IPS-20b (cell line): ENCODE results near the gene ADAMTS3.

ENCODE experiments used
- H3K27ac ChIP-seq: one replicate; pipeline ENCODE4 v1.5.1; 2013; ENCODE audit warnings: low read length
- H3K27me3 ChIP-seq: 2 replicates; pipeline ENCODE4 v1.6.1; 2013; ENCODE audit warnings: mild to moderate bottlenecking, low read length, inconsistent platforms; ENCODE audit not compliant: insufficient read depth
- H3K36me3 ChIP-seq: 2 replicates; pipeline ENCODE4 v1.6.1; 2013; ENCODE audit warnings: low read depth, mild to moderate bottlenecking, inconsistent platforms, low read length, moderate library complexity; ENCODE audit not compliant: insufficient read depth
- H3K4me1 ChIP-seq: 2 replicates; pipeline ENCODE4 v1.6.1; 2013; ENCODE audit warnings: mild to moderate bottlenecking, control low read depth, inconsistent platforms, low read length, moderate library complexity; ENCODE audit not compliant: insufficient read depth
- H3K4me3 ChIP-seq: 2 replicates; pipeline ENCODE4 v1.5.1; 2013; ENCODE audit warnings: mild to moderate bottlenecking, low read length, inconsistent platforms
- H3K9ac ChIP-seq: 2 replicates; pipeline ENCODE4 v1.6.1; 2013; ENCODE audit warnings: low read depth, mild to moderate bottlenecking, inconsistent platforms, low read length, moderate library complexity
- H3K9me3 ChIP-seq: 2 replicates; pipeline ENCODE4 v1.6.1; 2013; ENCODE audit warnings: mild to moderate bottlenecking, low read depth, low read length, inconsistent platforms; ENCODE audit not compliant: insufficient read depth

The ADAMTS3 gene

DNA sequence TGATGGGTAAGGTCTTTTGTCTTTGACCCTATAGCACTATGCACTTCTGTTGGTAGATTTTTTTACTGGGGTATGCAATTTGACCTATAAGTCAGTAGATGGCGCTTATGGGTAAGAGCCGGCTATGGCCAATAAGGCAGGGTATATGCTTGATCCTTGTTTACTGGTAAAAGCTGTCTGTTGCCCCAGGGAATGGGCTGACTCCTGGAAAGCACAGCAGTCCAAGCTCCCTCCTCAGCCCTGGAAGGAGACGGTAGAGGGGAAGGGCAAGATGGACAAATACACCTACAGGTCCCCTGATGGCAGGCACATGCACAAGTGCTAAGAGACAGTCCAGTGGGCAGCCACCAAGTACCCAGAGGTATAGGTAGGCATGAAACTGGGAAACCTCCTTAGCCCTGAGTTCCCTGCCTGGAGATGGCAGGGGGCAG lies 63.7 kb downstream of the ADAMTS3 start:
- Histone ChIP-seq H3K9me3 (no peaks in the 10 kb centered on the region), H3K27ac (no peak overlapping the region), H3K36me3 (no peaks in the 10 kb centered on the region), H3K4me3 (no peak overlapping the region), H3K9ac (no peak overlapping the region), H3K4me1 (no peaks in the 10 kb centered on the region), H3K27me3 (no peaks in the 10 kb centered on the region)

- no peaks in the 10 kb centered on the region for H3K4me1 ChIP-seq
- H3K27me3 ChIP-seq = no peaks in the 10 kb centered on the region
- no peaks in the 10 kb centered on the region for H3K36me3 ChIP-seq
- no peak overlapping the region for H3K4me3 ChIP-seq
- no peak overlapping the region for H3K27ac ChIP-seq
- H3K9ac ChIP-seq = no peak overlapping the region
- H3K9me3 ChIP-seq = no peaks in the 10 kb centered on the region
Observed at GRCh38 chr4:72500214-72500613, 68.8 kb downstream of the ADAMTS3 start.

DNA sequence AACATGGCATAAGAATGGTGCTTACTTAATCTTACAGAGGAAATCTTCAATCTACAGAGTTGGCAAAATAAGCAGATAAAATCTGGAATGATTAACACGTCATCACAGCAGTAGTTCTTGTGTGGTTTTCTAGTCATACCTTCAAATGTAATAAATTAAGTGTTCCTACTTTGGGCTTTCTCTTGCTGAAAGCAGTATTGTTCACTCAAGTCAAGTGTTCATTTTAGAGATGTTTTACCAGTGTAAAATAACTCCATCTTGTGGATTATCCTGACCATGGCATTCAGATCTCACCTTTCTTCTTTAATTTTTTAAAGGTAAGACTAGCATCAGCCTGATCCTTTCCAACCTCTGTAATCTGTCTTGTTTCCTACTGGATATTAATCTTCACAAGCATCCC lies 72.9 kb downstream of the ADAMTS3 start:
- no peak overlapping the region for H3K9ac ChIP-seq
- H3K27ac ChIP-seq = no peak overlapping the region
- no peaks in the 10 kb centered on the region for H3K36me3 ChIP-seq
- H3K9me3 ChIP-seq = no peaks in the 10 kb centered on the region
- H3K27me3 ChIP-seq = no peaks in the 10 kb centered on the region
- no peaks in the 10 kb centered on the region for H3K4me1 ChIP-seq
- no peak overlapping the region for H3K4me3 ChIP-seq

DNA sequence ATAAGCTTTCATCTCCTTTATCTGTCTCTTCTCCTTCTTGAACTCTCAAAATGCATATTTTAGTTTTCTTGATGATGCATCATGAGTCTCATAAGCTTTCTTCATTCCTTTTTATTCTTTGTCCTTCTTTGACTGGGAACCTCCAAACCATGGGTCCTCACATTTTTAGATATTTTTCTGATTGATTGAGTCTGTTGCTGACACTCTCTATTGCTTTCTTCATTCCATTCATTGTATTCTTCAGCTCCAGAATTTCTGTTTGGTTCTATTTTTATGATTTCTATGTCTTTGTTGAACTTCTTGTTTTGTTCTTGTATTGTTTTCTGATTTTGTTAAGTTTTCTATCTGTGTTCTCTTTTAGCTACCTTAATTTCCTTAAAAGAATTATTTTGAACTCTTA lies 74.9 kb downstream of the ADAMTS3 start:
- no peaks in the 10 kb centered on the region for H3K4me1 ChIP-seq
- H3K36me3 ChIP-seq = no peaks in the 10 kb centered on the region
- no peak overlapping the region for H3K4me3 ChIP-seq
- no peaks in the 10 kb centered on the region for H3K27me3 ChIP-seq
- no peak overlapping the region for H3K27ac ChIP-seq
- H3K9ac ChIP-seq = no peak overlapping the region
- H3K9me3 ChIP-seq = no peaks in the 10 kb centered on the region

DNA sequence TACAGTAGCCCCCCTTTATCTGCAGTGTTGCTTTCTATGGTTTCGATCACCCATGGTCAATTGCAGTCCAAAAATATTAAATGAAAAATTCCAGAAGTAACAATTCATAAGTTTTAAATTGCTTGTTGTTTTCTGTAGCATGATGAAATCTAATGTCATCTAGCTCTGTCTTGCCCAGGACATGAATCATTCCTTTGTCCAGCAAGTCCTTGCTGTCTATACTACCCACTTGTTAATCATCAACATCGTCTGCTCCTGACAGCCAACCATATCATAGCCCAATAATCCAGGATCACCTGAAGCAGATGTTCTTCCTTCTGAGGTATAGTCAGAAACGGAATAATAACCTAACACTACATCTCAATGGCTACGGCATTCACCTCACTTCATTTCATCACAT lies 79.8 kb downstream of the ADAMTS3 start:
- no peak overlapping the region for H3K27ac ChIP-seq
- H3K36me3 ChIP-seq = no peaks in the 10 kb centered on the region
- H3K4me1 ChIP-seq = no peaks in the 10 kb centered on the region
- no peaks in the 10 kb centered on the region for H3K27me3 ChIP-seq
- H3K4me3 ChIP-seq = no peak overlapping the region
- H3K9me3 ChIP-seq = no peaks in the 10 kb centered on the region
- H3K9ac ChIP-seq = no peak overlapping the region

- Histone ChIP-seq H3K9ac (no peak overlapping the region), H3K36me3 (no peaks in the 10 kb centered on the region), H3K4me1 (no peaks in the 10 kb centered on the region), H3K9me3 (no peaks in the 10 kb centered on the region), H3K27ac (no peak overlapping the region), H3K27me3 (no peaks in the 10 kb centered on the region), H3K4me3 (no peak overlapping the region)
Observed at GRCh38 chr4:72486991-72487390, 82.0 kb downstream of the ADAMTS3 start.

GRCh38 chr4:72484981-72485380 lies 84.0 kb downstream of the ADAMTS3 start:
- Histone ChIP-seq H3K9me3 (no peaks in the 10 kb centered on the region), H3K4me1 (no peaks in the 10 kb centered on the region), H3K27me3 (no peaks in the 10 kb centered on the region), H3K27ac (no peak overlapping the region), H3K4me3 (no peak overlapping the region), H3K36me3 (no peaks in the 10 kb centered on the region), H3K9ac (no peak overlapping the region)

- Histone ChIP-seq H3K9ac (no peak overlapping the region), H3K36me3 (no peaks in the 10 kb centered on the region), H3K27ac (no peak overlapping the region), H3K4me3 (no peak overlapping the region), H3K9me3 (no peaks in the 10 kb centered on the region), H3K4me1 (peaks cover 4% of the 10 kb centered on the region; the same call in 1 of the 2 replicates), H3K27me3 (no peaks in the 10 kb centered on the region)
Observed at GRCh38 chr4:72473434-72473900, 95.6 kb downstream of the ADAMTS3 start.

DNA sequence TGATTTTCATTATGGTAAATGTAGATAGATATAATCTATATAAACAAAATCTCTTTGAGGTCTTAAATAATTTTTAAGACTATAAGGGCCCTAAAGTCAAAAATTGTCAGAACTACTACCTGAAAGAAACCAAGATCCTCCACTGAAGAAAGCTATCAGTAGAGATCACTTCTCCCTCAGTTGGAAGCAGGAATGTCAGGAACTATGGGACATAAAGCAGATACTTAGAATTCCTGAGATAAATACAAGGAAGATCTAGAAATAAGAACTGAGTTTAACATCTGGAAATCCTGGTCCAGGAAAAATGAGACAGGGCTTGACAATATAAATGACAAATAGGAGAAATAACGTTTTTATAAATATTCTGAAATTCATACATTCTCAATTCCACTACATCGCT lies 97.2 kb downstream of the ADAMTS3 start:
- Histone ChIP-seq H3K27me3 (no peaks in the 10 kb centered on the region), H3K4me1 (peaks cover 4% of the 10 kb centered on the region; the same call in 1 of the 2 replicates), H3K9me3 (no peaks in the 10 kb centered on the region), H3K36me3 (no peaks in the 10 kb centered on the region), H3K27ac (no peak overlapping the region), H3K9ac (no peak overlapping the region), H3K4me3 (no peak overlapping the region)

- no peak overlapping the region for H3K27ac ChIP-seq
- no peaks in the 10 kb centered on the region for H3K9me3 ChIP-seq
- no peak overlapping the region for H3K9ac ChIP-seq
- H3K4me3 ChIP-seq = no peak overlapping the region
- no peaks in the 10 kb centered on the region for H3K36me3 ChIP-seq
- no peaks in the 10 kb centered on the region for H3K27me3 ChIP-seq
- peaks cover 4% of the 10 kb centered on the region; the same call in 1 of the 2 replicates for H3K4me1 ChIP-seq
Observed at GRCh38 chr4:72468904-72469502, 100.0 kb downstream of the ADAMTS3 start.

- no peak overlapping the region for H3K4me3 ChIP-seq
- H3K27ac ChIP-seq = no peak overlapping the region
- H3K9ac ChIP-seq = no peak overlapping the region
- no peaks in the 10 kb centered on the region for H3K9me3 ChIP-seq
- H3K4me1 ChIP-seq = peaks cover 4% of the 10 kb centered on the region; the same call in 1 of the 2 replicates
- H3K27me3 ChIP-seq = no peaks in the 10 kb centered on the region
- no peaks in the 10 kb centered on the region for H3K36me3 ChIP-seq
Observed at GRCh38 chr4:72467633-72468032, 101.4 kb downstream of the ADAMTS3 start.

GRCh38 chr4:72463724-72464123 lies 105.3 kb downstream of the ADAMTS3 start:
- no peaks in the 10 kb centered on the region for H3K9me3 ChIP-seq
- H3K36me3 ChIP-seq = no peaks in the 10 kb centered on the region
- H3K9ac ChIP-seq = no peak overlapping the region
- no peak overlapping the region for H3K27ac ChIP-seq
- H3K4me1 ChIP-seq = no peaks in the 10 kb centered on the region
- H3K4me3 ChIP-seq = no peak overlapping the region
- H3K27me3 ChIP-seq = no peaks in the 10 kb centered on the region
